Measurements from ENCODE around the gene P3H2.
A peak's percentile ranks its signal among the peaks of the same experiment; 100 is the strongest.

P3H2 gene

DNA sequence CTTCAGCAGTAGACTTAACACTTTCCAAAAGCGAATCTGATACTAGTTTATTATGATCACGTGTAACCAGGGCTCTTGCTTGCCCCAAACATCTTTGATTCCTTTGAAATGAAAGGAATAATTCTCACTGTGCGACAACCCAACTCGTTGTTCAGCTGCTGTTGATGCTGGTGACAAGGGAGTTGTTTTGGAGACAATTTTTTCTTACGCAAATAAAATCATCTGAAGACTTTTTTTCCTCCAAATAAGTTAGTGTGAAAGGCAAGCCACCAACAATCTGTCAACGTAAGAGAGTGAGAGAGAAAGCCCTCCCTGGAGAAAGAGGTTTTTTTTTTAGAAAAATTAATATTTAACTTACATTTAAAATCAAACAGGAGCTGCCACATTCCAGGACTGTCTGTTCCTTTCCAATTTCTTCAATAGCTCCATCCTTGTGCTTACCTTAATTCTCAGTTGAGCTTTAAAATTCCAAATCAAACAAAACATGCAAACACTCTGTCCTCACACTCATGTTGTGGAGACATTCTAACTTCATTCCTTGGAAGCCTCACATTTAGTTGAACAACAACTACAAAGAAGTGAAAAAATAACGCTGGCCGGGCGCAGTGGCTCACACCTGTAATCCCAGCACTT lies 4.9 kb upstream of the P3H2 start:
- no peak for DNase-seq (ENCODE audit: low read depth, low spot score)

DNA sequence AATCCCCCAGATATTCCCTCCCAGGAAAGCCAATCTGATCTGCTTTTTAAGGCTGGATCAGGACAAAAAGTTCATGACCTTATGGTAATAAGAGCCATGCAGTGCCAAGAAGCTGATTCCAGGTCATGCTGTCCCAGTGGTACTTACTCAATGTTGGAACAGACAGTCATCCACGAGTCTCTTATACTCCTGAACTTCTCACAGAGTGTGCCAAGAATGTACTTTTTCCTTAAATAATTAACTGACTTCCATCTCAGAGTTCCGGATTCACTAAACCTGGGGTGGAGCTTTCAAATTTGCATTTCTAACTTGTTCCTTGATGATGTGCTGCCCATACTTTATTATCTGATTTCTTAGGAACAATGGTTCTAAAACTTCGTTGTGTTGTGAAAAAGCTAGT lies 3.4 kb upstream of the P3H2 start:
- no peak for DNase-seq (ENCODE audit: low read depth, low spot score)

DNA sequence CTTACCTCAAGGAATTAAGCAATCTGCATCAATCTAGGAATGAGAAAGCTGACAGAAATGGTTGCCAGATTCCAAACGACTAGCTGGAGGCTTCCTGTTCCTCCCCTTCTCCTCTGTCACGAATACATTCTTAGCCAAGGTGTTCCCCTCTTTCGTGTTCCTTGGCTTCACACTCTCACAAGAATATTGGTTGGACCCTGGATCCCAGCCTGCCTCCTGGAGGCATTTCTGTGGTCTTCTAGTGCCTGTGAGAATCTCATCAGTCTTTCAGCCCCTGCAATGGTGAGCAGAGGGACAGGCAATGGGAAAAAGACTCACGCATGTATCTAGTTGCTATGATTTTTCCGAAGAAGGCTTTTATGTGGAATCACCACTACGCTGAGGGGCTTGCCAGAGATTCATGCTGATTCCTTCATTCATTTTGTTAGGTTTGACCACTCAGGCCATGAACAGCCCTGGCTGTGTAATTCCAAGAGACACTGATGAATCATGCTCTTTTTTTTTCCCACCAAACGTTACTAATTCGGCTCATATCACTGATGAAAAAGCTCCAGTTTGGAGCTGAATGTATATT lies 1.6 kb upstream of the P3H2 start:
- DNase-seq (ENCODE audit: low read depth, low spot score), result no peak

DNA sequence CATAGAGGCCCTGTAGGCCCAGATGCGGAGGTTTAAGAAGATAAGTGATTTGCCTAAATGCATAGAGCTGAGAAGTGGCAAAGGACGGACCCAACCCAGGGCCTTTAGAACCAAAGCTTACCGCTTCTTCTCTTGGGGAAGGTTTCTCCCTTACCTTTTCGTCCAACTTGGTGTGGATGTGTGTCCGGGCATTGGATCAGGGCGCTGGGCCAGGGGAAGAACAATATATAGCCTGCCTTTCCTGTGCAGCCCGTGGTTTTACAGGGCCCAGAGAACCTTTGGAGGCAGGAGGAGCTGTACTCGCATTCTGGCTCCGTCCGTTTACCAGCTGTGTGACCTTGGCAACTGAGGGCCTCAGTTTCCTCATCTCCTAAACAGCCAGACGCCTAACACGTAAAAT lies 686 bp upstream of the P3H2 start:
- no peak for DNase-seq (ENCODE audit: low read depth, low spot score)

DNA sequence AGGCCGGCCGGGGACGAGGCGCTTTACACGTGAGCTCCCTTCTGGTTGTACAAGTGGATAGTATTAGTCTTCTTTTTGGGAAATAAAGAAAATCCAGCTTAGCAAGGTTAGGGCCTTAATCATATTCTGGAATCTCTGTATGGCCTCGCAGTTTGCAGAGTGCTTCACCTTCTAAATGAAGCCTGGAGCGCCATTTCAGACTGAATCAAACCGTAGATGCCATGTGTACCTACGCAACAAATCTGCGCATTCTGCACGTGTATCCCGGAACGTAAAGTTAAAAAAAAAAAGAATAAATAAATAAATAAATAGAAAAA lies 322 bp upstream of the P3H2 start:
- DNase-seq (ENCODE audit: low read depth, low spot score), result peak; percentile 65

DNA sequence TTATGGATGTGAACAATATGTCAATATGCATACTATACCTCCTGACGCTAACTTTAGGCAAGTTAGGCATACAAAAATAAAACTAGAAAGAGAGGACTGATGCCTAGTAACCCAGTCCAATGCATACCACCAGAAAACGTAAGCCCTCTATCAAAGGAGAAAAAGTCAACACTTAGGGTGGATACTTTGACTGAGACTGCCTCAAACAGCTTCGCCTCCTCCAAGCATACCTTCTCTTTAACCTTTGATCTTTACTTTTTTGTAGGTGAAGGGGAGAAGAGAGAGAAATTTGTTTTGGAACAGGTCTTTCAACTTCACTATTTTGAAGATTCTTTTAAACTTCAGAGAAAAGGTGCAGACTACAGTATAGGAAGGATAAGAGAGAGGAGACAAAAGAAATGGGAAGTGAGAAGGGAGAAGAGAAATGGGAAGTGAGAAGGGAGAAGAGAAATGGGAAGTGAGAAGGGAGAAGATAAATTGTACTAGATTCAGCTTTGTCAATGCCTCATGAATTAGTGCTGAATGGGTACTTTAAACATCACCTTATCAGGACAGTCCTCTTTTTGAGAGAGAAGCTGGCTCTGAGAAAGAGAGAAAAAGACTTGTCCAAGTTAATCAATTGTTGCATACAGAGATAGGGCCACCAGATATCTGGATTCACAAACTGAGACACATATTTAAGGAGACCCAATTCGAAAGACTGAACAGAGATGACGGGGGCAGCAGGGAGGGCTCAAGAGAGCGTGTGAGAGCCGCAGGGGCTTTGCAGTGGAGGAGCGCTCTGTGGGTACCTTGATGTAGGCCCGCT lies 1.0 kb downstream of the P3H2 start:
- no peak for DNase-seq (ENCODE audit: low read depth, low spot score)

DNA sequence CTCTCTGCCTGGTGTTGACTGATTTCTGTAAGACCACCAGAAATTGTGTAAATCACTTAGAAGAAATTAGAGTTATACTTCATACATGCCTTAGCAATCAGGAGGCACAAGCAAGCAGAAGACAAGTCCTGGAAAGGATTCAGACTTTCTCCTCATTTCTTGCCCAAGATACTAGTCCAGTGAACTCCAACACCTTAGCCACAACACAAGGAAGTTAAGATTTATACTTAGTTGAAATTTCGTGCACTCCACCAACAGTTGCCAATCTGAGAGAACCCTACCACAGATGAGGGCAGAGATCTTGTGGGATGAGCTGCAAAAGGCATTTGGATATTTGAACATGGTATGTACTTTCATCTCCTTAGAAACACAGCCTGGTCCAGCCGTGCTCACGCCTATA lies 2.3 kb downstream of the P3H2 start:
- DNase-seq (ENCODE audit: low read depth, low spot score), result no peak

DNA sequence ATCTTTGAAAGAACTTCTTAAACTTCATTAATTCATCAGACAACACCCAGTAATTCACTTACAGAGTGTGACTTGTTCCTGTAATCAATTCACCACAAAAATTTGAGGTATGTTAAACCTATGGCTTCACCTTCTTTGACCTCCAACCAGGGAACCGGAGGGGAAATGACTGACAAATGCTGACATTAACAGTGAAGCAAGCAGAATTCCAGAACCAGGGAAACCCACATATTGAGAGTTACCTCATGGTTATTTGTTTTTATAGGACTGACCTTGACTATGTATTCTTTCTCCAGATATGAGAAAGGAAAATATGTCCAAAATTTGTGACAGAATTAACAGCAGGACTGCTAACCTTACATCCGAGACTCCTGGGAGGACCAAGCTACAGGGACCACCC lies 2.7 kb downstream of the P3H2 start:
- DNase-seq (ENCODE audit: low read depth, low spot score), result no peak

DNA sequence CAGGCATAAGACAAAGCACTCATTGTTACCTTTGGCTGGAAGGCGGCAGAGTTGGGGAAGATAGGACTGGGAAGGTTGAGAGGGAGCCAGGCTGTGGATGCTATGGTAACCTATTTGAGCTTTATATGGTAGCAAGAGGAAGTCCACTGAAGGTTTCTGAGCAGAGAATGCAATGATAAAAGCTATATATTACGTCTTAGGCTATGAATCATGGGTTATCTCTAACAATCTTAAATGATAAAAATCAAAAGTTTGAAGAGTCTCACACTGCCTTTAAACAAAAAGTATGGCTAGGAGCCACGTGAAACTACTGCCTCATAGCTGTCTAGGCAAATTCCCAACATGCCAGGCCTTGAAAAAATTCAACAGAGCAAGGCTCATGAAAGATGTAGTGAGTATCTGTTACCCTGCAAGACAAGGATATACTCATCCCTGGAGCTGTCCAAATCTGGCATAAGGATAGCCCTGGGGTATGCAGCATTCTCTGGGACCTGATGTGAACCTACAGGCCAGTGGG lies 4.1 kb downstream of the P3H2 start:
- DNase-seq (ENCODE audit: low read depth, low spot score), result no peak

DNA sequence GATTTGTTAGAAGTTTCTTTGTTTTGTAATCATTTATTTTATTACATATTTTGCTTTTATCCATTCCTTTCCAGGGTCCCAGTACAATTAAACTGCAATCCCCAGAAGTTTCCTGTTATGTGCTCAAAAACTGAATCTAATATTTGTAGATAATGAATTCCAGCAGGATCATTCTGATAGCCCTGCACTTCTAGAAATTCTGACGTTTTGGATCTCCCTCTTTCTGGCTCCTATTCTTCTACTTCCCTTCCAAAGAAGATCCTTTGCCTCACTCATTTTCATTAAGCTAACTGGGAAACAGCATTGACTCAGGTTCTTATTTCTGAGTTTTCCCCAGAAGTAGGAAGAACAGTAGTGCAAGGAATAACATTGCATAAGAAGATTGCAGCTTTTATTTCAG lies 9.9 kb downstream of the P3H2 start:
- no peak for DNase-seq (ENCODE audit: low read depth, low spot score)

DNA sequence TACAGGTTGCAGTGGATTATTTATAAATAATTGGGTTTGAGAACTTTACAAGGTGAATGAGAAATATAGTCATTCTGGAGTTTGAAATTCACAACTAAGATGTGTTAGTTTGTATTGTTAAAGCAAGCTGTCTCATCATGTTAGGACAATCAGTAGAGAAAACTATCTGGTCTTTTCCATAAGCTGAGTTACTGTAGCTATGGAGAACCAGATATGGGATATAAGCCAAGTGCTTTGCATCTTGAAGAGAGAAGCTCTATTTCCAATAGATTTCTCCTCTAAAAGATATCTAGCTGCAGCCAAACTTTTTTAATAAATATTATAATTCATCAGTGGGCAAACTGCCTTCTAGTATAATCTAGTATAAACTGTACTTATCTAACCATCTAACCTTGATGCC lies 11.3 kb downstream of the P3H2 start:
- DNase-seq (ENCODE audit: low read depth, low spot score), result no peak

DNA sequence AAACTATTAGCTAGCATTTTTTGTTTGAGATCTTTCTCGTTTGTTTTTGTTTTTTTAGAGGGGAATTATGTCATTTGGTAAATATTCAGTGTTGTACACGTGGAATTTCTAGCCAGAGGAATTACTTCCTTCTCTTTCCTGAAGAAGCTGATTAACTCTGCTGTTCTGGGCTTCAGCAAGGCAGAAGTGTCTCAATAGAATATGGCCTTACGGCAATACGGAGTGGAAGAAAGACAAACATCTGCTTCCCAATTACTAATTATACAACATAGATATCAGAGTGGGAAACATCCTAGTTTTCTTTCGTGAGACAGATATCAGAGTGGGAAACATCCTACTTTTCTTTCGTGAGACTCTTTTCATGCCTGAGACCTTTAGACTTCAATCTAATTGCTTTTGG lies 11.9 kb downstream of the P3H2 start:
- DNase-seq (ENCODE audit: low read depth, low spot score), result no peak

DNA sequence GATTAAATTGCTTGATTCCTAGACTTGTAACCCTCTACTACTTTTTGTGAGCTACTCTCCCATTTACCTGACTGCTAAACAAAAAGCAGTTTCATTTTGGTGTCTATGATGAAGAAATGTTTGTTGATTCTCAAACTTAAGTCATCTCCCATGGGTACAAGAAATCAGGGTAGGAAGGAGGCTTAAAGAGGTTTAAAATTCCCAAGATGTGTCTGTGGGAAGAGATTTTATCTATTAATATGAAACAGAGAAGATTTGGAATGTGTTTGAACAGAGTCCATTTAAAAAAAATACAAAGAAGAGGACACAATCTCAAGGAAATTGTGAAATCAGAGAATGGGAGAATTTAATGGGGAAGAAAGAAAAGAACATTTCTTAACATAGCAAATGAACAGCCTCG lies 14.8 kb downstream of the P3H2 start:
- DNase-seq (ENCODE audit: low read depth, low spot score), result no peak

DNA sequence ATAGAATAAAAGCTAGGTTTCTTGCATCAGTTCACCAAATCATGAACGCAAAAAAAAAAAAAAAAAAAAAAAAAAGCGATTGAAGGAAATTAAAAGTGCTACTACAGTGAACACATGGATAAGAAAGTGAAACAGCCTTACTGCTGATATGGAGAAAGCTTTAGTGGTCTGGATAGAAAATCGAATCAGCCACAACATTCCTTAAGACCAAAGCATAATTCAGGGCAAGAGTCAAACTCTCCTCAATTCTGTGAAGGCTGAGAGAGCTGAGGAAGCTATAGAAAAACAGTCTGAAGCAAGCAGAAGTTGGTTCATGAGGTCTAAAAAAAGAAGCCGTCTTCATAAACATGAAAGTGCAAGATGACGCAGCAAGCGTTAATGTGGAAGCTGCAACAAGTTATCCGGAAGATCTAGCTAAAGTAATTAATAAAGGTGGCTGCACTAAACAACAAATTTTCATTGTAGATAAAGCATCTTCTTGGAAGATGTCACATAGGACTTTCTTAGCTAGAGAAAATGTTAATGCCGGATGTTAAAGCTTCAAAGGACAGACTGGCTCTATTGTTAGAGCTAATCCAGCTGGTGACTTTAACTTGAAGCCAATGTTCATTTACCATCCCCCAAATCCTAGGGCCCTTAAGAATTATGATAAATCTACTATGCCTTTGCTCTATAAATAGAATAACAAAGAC lies 19.2 kb downstream of the P3H2 start:
- DNase-seq (ENCODE audit: low read depth, low spot score), result no peak

DNA sequence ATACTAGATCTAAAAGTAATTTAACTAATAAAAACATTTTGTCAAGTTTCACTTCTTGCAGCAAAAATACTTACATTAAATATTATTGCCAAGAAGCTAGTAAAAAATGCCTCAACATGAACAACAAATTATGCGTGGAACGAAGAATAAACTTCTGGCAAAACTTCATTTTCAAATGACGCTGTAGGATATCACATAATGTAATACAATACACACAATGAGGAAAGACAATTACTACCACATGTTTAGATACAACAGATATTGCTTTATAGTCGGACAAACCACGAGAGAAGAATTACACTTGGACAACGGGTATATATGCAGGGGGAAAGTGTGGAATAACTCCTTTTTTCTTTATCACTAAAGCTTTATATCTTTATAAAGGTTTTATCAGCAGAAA lies 21.6 kb downstream of the P3H2 start:
- no peak for DNase-seq (ENCODE audit: low read depth, low spot score)

DNA sequence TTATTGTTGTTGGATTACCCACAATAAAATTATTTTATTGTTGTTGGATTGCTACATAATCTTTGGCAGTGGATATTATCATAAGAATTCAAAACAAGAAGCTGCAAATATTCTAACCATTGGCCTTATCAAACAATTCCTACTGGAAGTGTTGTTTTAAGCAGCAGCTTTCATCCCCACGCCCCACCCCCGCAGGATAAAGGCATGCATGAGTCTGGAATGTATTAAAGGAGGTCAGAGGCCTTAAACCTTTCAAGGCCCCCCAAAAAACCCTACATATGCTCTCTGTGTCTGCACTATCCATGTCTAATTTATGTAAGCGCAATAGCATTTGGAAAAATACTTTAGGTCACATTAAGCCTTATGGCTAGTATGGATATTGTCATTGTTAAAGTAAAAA lies 23.1 kb downstream of the P3H2 start:
- DNase-seq (ENCODE audit: low read depth, low spot score), result no peak

DNA sequence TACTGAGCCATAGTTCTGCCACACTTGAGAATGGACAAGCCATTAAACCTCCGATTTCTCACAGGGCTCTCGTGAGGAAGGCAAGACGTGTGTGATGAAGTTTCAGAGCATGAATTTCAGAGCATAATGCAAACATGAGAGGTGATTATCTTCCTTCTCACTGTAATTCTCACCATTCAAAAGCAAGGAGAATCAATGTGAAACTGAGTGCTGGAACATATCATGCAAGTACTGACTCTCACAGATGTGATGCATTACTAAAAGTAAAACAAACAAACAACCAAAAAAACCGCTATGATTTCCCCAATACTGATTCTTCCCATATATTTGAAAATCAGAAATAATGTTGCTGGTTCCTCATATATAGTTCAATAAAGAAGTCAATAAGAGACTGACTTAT lies 23.7 kb downstream of the P3H2 start:
- DNase-seq (ENCODE audit: low read depth, low spot score), result no peak

DNA sequence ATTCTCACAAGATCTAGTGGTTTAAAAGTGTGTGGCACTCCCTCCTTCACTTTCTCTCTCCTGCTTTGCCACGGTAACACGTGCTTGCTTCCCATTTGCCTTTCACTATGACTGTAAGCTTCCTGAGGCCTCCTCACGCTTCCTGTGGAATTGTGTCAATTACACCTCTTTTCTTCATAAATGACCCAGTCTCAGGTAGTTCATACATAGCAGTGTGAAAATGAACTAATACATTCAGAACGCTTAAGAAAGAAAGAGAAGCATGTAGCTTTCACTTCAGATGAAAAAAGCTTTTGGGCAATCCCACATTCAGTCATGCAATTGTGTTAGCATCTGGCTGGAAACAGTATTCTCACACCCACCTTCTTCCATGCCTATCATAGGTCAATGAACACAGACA lies 24.4 kb downstream of the P3H2 start:
- DNase-seq (ENCODE audit: low read depth, low spot score), result no peak

DNA sequence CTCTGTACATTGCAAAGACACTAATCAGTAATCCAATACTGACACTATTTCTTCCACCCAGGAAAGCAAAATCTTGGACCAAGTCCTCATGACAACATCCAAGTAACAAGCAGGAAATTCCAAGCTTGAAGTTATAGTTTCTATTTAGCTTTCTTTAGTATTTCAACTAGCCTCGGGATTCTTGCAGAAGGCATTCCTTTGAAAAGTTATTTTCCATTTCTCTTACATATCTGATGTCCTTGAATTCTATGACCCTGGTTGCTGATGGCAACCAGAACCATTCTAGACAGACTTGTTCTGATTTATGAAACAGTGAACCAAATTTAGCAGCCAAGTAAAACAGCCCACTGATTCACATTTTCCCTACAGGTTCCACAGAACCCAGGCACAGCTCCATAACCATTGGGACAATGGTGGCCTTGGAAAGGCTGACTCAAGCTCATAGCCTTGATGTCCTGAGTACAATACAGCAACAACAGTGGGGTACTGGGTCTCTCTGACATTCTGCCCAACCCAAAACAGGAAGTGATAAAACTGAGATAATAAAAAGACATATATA lies 26.5 kb downstream of the P3H2 start:
- DNase-seq (ENCODE audit: low read depth, low spot score), result no peak

DNA sequence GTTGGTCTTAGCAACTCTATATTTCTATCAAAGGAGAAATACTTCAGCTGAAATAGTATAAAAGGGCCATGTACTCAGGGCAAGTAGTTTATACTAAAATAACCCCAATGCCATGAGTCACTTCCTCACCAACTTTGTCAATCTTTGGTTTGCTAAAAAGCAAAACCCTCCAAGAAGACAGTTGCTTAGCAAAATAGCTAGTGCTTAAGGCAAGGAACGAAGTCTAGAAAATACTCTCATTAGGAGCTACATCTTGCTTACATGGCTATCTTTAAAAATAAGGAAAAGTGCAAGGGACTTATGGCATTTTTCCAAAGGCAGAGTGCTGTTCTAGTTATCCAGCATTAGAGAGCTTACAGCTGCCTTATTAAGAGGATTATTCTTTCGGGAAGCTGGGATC lies 28.4 kb downstream of the P3H2 start:
- DNase-seq (ENCODE audit: low read depth, low spot score), result peak; percentile 33

DNA sequence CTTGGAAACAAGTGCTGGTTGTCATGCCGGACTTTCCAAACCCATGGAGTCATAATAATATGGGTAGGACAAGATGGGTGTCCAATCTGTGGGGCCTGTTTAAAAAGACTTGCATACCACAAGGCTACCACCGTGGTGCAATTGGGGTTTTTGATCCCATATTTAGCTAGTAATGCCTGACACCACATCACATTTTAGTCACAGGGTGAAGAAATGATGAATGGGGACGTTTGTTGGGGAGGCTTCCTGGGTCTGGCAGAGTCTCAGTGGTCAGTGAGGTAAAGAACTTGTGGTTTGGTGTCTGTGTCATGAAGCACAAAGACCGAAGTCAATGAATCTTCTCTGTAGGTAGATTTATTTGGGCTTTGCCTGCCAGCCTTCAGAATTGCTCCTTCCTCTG lies 31.0 kb downstream of the P3H2 start:
- no peak for DNase-seq (ENCODE audit: low read depth, low spot score)

DNA sequence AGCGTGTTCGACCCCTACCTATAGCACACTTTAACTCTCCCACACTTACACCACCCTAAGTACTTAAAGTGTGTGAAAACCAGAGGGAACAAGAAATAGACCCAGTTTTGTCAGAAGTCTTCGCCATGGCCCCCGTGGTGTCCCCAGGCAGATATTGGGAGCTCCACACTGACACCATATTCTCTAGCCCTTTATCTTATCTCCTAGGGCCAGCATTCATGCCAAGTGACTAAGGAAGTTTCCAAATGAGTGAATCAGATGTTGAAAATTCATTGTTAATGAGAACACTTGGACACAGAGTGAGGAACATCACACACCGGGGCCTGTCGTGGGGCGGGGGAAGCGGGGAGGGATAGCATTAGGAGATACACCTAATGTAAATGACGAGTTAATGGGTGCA lies 31.8 kb downstream of the P3H2 start:
- no peak for DNase-seq (ENCODE audit: low read depth, low spot score)

Data from smooth muscle cell of the brain vasculature (primary cell).